Measurements from ENCODE around the gene RBM5.

GRCh38 chr3:50044976-50045375, 43.7 kb upstream of the RBM5 start:
- no peak for TF ChIP-seq CTCF (conservative IDR thresholded peaks at IDR 0.05; ENCODE audit: low read length)
- TF ChIP-seq EZH2phosphoT487 (IDR thresholded peaks at IDR 0.05; ENCODE audit: borderline replicate concordance), result no peak

All from Loucy (cell line).